HL-60/S4 treated with phorbol 12-myristate 13-acetate at 8.2 ng/mL for 4 days and 3 days (cell line): Measurements from ENCODE around the gene EPS8L3.
"Not testable (repeated sequence)": the region's sequence is repeated elsewhere in the genome, so short reads cannot be mapped to it uniquely, and the experiment has no call there.

Source experiments
- in situ Hi-C: fragments of 300-500 bp; cut with MboI; formaldehyde crosslinking; loops from 2 replicates; pipeline ENCODE4 v1.15.0; 2022; ENCODE audit warnings: low sequenced_read_pairs

Gene EPS8L3

GRCh38 chr1:109765896-109766615, 2.3 kb upstream of the EPS8L3 start:
- in situ Hi-C loops: no loop called here

GRCh38 chr1:109765483-109765815, 1.7 kb upstream of the EPS8L3 start:
- in situ Hi-C loops: no loop called here

GRCh38 chr1:109764561-109765482, 1.1 kb upstream of the EPS8L3 start:
- in situ Hi-C loops: no loop called here

GRCh38 chr1:109762821-109763645, 690 bp downstream of the EPS8L3 start:
- in situ Hi-C loops: no loop called here

GRCh38 chr1:109762039-109762585, 1.6 kb downstream of the EPS8L3 start:
- in situ Hi-C loops: no loop called here

GRCh38 chr1:109761227-109762038, 2.3 kb downstream of the EPS8L3 start:
- in situ Hi-C loops: no loop called here

GRCh38 chr1:109760581-109761226, 3.0 kb downstream of the EPS8L3 start:
- in situ Hi-C loops: no loop called here

GRCh38 chr1:109759513-109760334, 4.0 kb downstream of the EPS8L3 start:
- in situ Hi-C loops: no loop called here

- in situ Hi-C loops: no loop called here
Observed at GRCh38 chr1:109757936-109758786, 5.6 kb downstream of the EPS8L3 start.

- in situ Hi-C loops: no loop called here
Observed at GRCh38 chr1:109756848-109757521, 6.7 kb downstream of the EPS8L3 start.

GRCh38 chr1:109756325-109756724, 7.4 kb downstream of the EPS8L3 start:
- in situ Hi-C loops: not testable (repeated sequence)

GRCh38 chr1:109754738-109755137, 9.0 kb downstream of the EPS8L3 start:
- in situ Hi-C loops: no loop called here

- in situ Hi-C loops: no loop called here
Observed at GRCh38 chr1:109751531-109752260, 12.0 kb downstream of the EPS8L3 start.

GRCh38 chr1:109750920-109751319, 12.8 kb downstream of the EPS8L3 start:
- in situ Hi-C loops: no loop called here

- in situ Hi-C loops: no loop called here
Observed at GRCh38 chr1:109750241-109750882, 13.4 kb downstream of the EPS8L3 start.

- in situ Hi-C loops: no loop called here
Observed at GRCh38 chr1:109749221-109749620, 14.5 kb downstream of the EPS8L3 start.
